Keratinocyte (primary cell): ENCODE results near the gene TSPYL6. TPM values are rescaled to one million over a fixed set of nuclear protein-coding genes. Genes with fewer than 3 reads are reported as not detected.

ENCODE experiments used
- DNase-seq: peaks from one replicate; pipeline ENCODE4 v3.0.0-alpha.2; 2011; ENCODE audit warnings: low read depth, missing footprints, low spot score
- FAIRE-seq: peaks from 2 replicates; lab custom pipeline; 2011; peaks lifted over from hg19 to GRCh38; lab: Jason Lieb, UNC
- H2AFZ ChIP-seq: 2 replicates; pipeline ENCODE4 v1.6.0; 2012; ENCODE audit warnings: low read length, control low read depth, inconsistent platforms; ENCODE audit not compliant: control insufficient read depth
- H3K27ac ChIP-seq: 2 replicates; pipeline ENCODE4 v1.5.1; 2011; ENCODE audit warnings: low read length; ENCODE audit not compliant: control insufficient read depth, insufficient read depth
- H3K27me3 ChIP-seq: 3 replicates; pipeline ENCODE4 v1.6.0; 2011; ENCODE audit warnings: low read length; ENCODE audit not compliant: control insufficient read depth, insufficient read depth; ENCODE audit errors: extremely low read depth
- H3K36me3 ChIP-seq, 2 experiments: 2 replicates in 1 of 2; 3 replicates in 1 of 2; pipeline ENCODE4 v1.5.1; 2011; ENCODE audit warnings: low read length in 2 of 2, mild to moderate bottlenecking in 1 of 2; ENCODE audit not compliant: control insufficient read depth in 2 of 2, insufficient read depth in 2 of 2; ENCODE audit errors: extremely low read depth in 1 of 2
- H3K4me1 ChIP-seq: 3 replicates; pipeline ENCODE4 v1.5.1; 2011; ENCODE audit warnings: low read length; ENCODE audit not compliant: control insufficient read depth, insufficient read depth; ENCODE audit errors: extremely low read depth
- H3K4me2 ChIP-seq: 3 replicates; pipeline ENCODE4 v1.6.0; 2011; ENCODE audit warnings: low read depth, low read length; ENCODE audit not compliant: control insufficient read depth, insufficient read depth; ENCODE audit errors: extremely low read depth
- H3K4me3 ChIP-seq, 3 experiments: fragments of 200-600 bp in 1 of 3; sonication (generic) in 1 of 3; 2 replicates in 2 of 3; 3 replicates in 1 of 3; pipeline ENCODE4 v1.5.1; 2011 to 2016; ENCODE audit warnings: low read length in 3 of 3, mild to moderate bottlenecking in 3 of 3, control low read depth in 2 of 3, inconsistent platforms in 1 of 3, low read depth in 1 of 3, mixed read lengths in 1 of 3, mixed run types in 1 of 3, moderate library complexity in 1 of 3; ENCODE audit not compliant: control insufficient read depth in 2 of 3, insufficient read depth in 2 of 3; ENCODE audit errors: extremely low read depth in 1 of 3
- H3K79me2 ChIP-seq: 2 replicates; pipeline ENCODE4 v1.6.0; 2012; ENCODE audit warnings: low read length; ENCODE audit not compliant: control insufficient read depth, insufficient read depth
- H3K9ac ChIP-seq: 3 replicates; pipeline ENCODE4 v1.6.0; 2011; ENCODE audit warnings: low read length; ENCODE audit not compliant: control insufficient read depth, insufficient read depth; ENCODE audit errors: extremely low read depth
- H3K9me1 ChIP-seq: 3 replicates; pipeline ENCODE4 v1.6.0; 2011; ENCODE audit warnings: low read length; ENCODE audit not compliant: control insufficient read depth, insufficient read depth; ENCODE audit errors: extremely low read depth
- H3K9me3 ChIP-seq: 2 replicates; pipeline ENCODE4 v1.5.1; 2012; ENCODE audit warnings: low read depth, low read length; ENCODE audit not compliant: control insufficient read depth
- H4K20me1 ChIP-seq: 3 replicates; pipeline ENCODE4 v1.6.0; 2011; ENCODE audit warnings: low read length; ENCODE audit not compliant: control insufficient read depth, insufficient read depth; ENCODE audit errors: extremely low read depth
- EZH2 ChIP-seq: IDR thresholded peaks from one replicate; pipeline ENCODE4 v1.6.1; 2012; ENCODE audit warnings: inconsistent platforms, mild to moderate bottlenecking, low read length, moderate library complexity
- dilution Hi-C: fragments of 300-500 bp; cut with MboI; formaldehyde crosslinking; loops from one replicate; pipeline ENCODE4 v1.7.0; 2020; ENCODE audit warnings: low sequenced_read_pairs; ENCODE audit not compliant: extremely low pct_ligation_motif_present
- polyA plus RNA-seq, 5 experiments: library from polyadenylated mRNA; depleted of rRNA in 3 of 5; stranded (reverse) in 3 of 5; stranded (forward) in 1 of 5; unstranded in 1 of 5; fragments of >200 nt; gene quantifications; 1 replicate in 1 of 5; 2 replicates in 3 of 5; 3 replicates in 1 of 5; pipeline versions ENCODE4 v1.2.1 to v1.2.3, GENCODE V29; 2011 to 2012; ENCODE audit warnings: missing spikeins in 2 of 5, low read depth in 1 of 5, low replicate concordance in 1 of 5
- TF ChIP-seq, protein P1 (sequence below), 3 experiments: IDR thresholded peaks in 1 of 3; conservative IDR thresholded peaks in 1 of 3; optimal IDR thresholded peaks in 1 of 3; 2 replicates in 2 of 3; 3 replicates in 1 of 3; pipeline versions ENCODE3 to v1.5.1; 2011; ENCODE audit warnings: low read length in 3 of 3, mild to moderate bottlenecking in 3 of 3, moderate library complexity in 2 of 3, control low read depth in 1 of 3, inconsistent platforms in 1 of 3; ENCODE audit not compliant: insufficient read depth in 2 of 3; ENCODE audit errors: extremely low read depth in 1 of 3

The TSPYL6 gene
- polyA plus RNA-seq, 1 donor (not counting 4 experiments of a cell fraction or from before 2014, with no cell fraction given): not detected

DNA sequence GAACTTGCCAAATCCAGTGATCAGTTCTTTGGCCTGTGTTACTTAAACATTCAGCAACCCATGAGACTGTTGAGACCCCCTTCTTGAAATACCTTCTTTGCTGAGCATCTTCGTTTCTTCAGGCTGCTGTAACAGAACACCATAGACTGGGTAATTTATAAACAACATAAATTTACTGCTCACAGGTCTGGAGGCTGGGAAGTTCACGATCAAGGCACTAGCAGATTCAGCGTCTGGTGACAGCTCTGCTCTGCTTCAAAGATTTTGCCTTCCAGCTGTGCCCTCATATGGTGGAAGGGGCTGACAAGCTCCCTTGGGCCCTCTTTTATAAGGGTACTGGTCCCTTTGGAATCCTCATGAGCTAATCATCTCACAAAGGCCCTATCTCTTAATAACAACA, 28.8 kb upstream of the TSPYL6 start:
- dilution Hi-C loops: no loop called here

DNA sequence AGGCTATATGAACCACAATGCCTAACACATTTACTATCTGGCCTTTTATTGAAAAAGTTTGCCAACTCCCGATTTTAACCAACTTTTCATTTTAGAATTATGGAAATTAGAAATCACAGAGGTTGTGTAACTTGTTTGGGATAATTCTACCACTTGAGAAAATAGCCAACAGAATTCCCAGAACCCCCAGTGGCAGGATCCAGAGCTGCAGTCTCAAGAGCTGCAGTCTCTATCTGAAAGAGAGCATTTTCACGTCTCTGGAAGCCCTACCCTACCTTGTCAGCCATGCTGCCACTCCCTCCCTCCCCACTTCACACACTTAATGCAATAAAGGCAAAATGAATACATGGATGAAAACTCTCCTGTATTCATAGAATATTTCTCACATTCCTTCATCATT, 23.4 kb upstream of the TSPYL6 start:
- Histone ChIP-seq H3K4me3 (no peak overlapping the region), H3K27me3 (no peaks in the 10 kb centered on the region), H3K4me2 (no peak overlapping the region), H3K4me1 (no peaks in the 10 kb centered on the region), H3K9me1 (no peaks in the 10 kb centered on the region), H3K36me3 (no peaks in the 10 kb centered on the region), H2AFZ (no peak overlapping the region), H3K9ac (no peak overlapping the region), H3K27ac (no peak overlapping the region), H4K20me1 (no peaks in the 10 kb centered on the region), H3K79me2 (no peaks in the 10 kb centered on the region), H3K9me3 (no peaks in the 10 kb centered on the region)
- DNase-seq: no peak
- dilution Hi-C loops: no loop called here
- TF ChIP-seq EZH2: no peak
- TF ChIP-seq, protein P1, sequence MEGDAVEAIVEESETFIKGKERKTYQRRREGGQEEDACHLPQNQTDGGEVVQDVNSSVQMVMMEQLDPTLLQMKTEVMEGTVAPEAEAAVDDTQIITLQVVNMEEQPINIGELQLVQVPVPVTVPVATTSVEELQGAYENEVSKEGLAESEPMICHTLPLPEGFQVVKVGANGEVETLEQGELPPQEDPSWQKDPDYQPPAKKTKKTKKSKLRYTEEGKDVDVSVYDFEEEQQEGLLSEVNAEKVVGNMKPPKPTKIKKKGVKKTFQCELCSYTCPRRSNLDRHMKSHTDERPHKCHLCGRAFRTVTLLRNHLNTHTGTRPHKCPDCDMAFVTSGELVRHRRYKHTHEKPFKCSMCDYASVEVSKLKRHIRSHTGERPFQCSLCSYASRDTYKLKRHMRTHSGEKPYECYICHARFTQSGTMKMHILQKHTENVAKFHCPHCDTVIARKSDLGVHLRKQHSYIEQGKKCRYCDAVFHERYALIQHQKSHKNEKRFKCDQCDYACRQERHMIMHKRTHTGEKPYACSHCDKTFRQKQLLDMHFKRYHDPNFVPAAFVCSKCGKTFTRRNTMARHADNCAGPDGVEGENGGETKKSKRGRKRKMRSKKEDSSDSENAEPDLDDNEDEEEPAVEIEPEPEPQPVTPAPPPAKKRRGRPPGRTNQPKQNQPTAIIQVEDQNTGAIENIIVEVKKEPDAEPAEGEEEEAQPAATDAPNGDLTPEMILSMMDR (optimal IDR thresholded peaks at IDR 0.05 in 1 of 3, IDR thresholded peaks at IDR 0.05 in 1 of 3, conservative IDR thresholded peaks at IDR 0.05 in 1 of 3; ENCODE audit: extremely low read depth in 1 of 3, insufficient read depth in 2 of 3, low read length in 3 of 3): peak in 2 of 3 experiments; percentile 11 to 25
- FAIRE-seq: no peak

More for the DNA sequence above, 28.8 kb upstream of the TSPYL6 start:
- no peak overlapping the region for H3K27ac ChIP-seq
- H3K9me3 ChIP-seq: no peaks in the 10 kb centered on the region
- H4K20me1 ChIP-seq: no peaks in the 10 kb centered on the region
- H3K4me1 ChIP-seq: no peaks in the 10 kb centered on the region
- H3K4me3 ChIP-seq: no peak overlapping the region
- H3K36me3 ChIP-seq: no peaks in the 10 kb centered on the region
- H3K27me3 ChIP-seq: no peaks in the 10 kb centered on the region
- no peaks in the 10 kb centered on the region for H3K9me1 ChIP-seq
- TF ChIP-seq EZH2: no peak
- no peak overlapping the region for H3K4me2 ChIP-seq
- H3K79me2 ChIP-seq: no peaks in the 10 kb centered on the region
- no peak overlapping the region for H3K9ac ChIP-seq
- no peak overlapping the region for H2AFZ ChIP-seq
- FAIRE-seq (no peak), DNase-seq (no peak)

DNA sequence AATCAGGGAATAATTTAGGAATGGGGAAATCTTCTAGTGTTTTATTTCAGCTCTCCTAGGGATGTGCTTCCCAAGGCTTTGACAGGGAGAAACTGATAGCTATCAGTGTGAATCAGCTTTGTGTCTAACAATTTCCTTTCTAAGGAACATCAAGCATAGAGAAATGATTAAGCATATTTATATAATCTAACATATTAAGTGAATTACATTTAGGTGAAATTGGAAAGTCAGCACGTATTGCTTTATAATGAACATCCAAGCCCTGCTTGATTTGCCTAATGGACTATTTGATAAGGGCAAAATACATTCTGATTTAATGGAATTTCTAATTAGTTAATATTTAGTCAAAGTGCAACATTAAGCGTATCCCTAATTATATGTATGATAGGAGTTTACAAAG, 19.5 kb upstream of the TSPYL6 start:
- dilution Hi-C loops: no loop called here
- Histone ChIP-seq H4K20me1 (no peaks in the 10 kb centered on the region), H3K27me3 (no peaks in the 10 kb centered on the region), H3K4me1 (no peaks in the 10 kb centered on the region), H3K4me3 (no peak overlapping the region), H3K4me2 (no peak overlapping the region), H3K79me2 (no peaks in the 10 kb centered on the region), H3K9me1 (no peaks in the 10 kb centered on the region), H3K9me3 (no peaks in the 10 kb centered on the region), H2AFZ (no peak overlapping the region), H3K9ac (no peak overlapping the region), H3K27ac (no peak overlapping the region), H3K36me3 (no peaks in the 10 kb centered on the region)
- FAIRE-seq (no peak), DNase-seq (no peak)
- TF ChIP-seq EZH2: no peak
- TF ChIP-seq, protein P1 (optimal IDR thresholded peaks at IDR 0.05 in 1 of 3, IDR thresholded peaks at IDR 0.05 in 1 of 3, conservative IDR thresholded peaks at IDR 0.05 in 1 of 3; ENCODE audit: extremely low read depth in 1 of 3, insufficient read depth in 2 of 3, low read length in 3 of 3): no peak
